ENCODE data around the gene KCNT1.

KCNT1 gene

DNA sequence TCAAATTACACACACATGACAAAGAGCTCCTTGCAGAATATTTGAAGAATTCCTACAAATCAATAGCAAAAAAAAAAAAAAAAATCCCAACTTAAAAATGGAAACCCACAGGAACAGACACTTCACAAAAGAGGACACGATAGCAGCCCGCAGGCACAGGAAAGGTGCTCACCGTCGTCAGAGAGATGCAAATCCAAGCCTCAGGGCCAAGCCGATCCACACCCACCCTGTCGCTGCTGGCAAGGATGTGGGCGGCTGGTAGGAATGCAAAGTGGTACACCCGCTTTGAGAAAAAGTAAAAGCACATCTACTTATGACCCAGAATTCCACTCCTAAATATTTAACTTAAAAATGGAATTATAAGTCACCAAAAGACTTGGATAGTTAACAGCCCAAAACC, 28.0 kb upstream of the KCNT1 start:
- no peak for DNase-seq

DNA sequence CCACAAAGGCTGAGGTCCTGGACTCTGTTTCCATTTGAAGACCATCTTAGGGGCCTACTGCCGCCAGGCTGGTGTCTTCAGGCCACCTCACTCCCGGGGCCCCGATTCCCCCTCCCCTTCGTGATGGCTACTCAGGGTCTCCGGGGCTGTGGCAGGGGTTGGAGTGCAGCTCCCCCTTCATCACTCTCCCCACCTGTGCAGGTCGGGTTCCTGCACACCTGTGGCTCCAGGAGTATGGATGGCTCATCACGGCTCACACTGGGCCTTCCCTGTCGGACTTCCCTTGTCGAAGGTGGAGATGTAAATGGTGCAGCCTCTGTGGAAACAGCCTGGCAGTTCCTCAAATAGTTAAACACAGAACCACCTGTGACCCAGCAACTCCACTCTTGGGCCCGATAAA, 27.0 kb upstream of the KCNT1 start:
- no peak for DNase-seq

DNA sequence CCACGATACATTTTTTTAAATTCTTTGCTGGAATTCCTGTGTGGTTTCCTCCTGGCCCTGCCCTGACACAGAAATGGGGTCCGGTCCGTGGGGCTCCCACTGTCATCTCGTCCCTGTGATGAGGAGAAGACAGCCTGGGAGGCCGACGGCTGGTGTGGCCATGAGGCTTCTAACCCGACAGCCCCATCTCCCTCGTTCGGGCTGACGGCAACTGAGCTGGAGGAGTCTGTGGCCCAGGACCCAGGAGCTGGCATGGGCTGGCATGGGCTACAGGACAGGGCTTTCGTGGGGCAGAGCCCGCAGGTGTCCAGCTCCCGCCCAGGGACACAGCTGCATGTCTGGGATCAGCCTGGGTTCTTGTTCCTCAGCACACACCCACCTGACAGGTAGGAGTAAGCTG, 25.1 kb upstream of the KCNT1 start:
- no peak for DNase-seq

DNA sequence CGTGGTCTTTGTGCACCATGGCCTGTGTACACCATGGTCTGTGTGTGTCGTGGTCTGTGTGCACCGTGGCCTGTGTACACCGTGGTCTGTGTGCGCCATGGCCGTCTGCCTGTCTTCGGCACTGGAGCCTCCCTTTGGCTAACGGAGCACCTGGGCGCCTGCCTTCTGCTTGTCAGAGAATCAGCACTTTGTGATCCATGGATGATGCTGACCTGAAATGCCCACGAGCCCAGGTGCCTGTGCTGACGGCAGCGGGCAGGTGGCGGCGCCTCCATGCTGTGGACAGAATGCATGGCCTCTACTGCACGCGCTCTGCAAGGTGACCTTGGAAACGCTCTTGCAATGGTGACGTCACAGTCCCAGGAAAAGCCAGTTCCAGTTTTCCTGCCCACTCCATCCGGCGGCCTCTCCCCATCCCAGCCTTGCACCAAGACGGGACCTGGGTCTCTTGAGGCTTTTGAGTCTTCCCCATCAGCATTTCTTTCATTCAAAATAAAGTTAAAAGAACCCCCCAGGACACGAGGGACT, 24.3 kb upstream of the KCNT1 start:
- DNase-seq = no peak

DNA sequence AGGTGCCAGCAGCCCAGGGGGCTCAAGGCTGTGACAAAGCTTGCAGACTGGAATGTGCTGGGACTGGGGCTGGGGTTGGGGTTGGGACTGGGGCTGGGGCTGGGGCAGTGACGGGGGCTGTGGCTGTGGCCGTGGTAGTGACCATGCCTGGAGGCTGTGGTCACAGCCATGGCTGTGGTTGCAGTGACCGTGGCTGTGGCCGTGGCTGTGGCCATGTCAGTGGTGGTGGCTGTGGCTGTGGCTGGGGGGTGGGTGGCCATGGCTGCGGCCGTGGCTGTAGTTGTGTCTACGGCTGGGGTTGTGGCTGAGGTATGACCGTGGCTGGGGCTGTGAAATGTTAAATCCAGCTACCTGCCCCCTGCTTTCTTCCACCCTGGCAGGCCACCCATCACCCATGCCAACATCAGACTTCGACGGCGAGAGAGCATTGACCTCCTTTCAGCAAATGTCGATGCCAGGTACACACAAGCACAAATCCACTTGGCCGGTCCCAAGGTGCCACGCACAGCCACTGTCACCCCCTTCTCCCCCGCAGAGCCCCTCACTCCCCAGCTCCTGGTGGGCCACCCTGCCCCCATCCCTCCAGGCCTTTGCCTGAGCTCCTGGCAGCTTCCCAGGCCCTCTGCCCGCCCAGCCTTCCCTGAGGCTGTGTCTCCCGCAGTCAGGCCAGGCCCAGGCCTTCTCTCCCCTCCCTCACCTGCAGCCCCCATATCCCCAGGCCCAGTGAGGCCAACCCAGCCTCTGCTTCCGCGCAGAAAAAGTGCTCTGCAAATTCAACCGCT, 23.6 kb upstream of the KCNT1 start:
- no peak for DNase-seq

DNA sequence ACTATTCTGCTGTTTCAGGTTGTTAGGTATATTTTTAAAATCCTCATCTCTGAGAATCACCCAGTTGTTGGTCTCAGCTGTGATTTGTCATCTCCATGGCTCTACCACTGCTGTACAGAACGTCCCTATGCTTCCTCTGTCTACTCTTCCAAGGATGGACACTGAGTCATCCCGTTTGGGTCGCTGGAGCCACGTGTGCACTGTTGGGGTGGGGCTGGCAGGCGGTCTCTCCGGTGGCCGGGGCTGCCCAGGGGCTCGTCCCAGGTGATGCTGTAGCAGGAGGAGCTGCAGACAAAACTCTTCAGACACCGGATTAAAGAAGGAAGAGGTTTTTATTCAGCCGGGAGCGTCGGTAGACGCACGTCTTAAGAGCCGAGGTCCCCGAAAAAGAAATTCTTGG, 21.9 kb upstream of the KCNT1 start:
- no peak for DNase-seq

DNA sequence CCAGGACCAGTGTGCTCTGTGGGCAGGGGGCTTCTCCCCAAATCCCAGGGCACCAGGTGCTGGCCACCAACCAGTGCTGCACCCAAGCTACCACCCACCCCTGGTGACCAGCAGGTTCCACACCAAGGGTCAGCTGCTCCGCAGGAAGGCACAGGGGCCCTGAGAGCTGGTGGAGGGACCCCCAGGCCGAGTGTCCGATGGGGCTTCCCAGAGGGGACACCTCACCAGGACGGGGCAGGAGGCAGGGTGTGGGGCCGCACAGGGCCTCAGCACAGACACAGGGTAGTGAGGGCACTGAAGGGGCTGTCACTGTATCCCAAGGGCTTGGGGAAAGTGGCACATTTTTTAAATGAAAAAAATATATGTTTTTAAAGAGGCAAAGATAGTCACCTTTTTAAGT, 20.8 kb upstream of the KCNT1 start:
- DNase-seq = no peak

DNA sequence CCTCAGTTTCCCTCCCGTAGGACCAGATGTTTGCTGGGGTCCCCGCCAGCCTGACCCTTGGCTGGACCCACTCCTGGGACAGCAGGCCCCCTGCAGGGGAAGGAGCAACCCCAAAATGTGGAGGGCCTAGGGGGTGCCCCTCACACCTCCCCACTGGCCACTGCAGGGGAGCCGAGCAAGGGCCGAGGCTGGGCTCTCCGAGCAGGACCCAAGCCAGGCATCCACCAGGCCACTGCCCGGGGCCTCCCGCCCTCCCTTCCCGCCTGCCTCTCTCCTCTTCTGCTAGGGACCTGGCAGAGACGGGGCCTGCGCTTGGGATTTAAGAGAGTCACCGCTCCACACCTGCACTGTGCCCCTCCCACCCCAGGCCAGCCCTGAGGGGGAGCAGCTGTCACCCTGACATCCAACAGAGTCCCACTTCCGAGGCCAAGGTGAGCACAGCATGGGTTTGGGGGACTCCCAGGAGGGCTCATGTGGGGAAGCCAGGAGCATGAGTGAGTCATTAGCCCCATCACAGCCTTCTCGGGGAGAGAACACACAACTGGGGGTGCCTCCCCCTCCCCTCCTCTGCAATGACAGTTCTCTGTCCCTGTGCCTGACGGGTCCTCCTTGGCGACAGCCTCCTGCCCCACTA, 18.5 kb upstream of the KCNT1 start:
- DNase-seq = no peak

DNA sequence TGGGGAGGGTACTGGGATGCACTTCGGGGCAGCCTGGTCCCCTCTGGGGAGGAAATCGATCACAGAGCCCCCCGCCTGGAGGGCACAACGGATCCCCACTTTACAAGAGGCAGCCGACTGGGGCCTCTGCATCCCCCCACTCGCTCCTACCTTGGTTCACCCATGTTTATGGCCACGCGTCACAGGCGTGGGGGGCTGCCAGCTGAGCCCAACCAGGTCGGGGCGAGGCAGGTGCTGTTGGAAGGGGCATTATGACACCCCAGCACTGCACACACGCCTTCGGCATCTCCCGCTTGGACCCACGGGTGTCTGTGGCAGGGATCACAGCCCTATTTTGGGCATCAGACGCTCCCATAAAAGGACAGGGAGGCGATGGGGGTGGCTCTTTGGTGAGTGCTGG, 17.3 kb upstream of the KCNT1 start:
- no peak for DNase-seq

DNA sequence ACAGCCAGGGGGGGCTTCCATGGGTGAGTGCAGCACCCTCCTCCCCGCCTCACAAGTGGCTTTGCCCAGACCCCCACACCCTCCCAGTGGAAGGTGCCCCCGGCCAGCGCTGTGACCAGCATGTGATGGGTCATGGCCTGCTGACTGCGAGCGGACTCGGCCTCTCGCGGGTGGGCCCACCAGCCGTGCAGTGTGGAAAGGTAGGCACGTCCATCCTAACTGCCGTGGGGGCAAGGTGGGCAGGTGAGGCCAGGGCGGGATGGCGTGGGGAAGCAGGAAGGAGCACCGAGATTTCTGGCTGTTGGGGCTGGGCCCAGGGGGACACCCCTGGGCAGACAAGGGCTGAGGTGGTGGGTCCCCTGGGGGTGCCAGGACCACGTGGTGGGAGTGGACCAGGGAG, 14.8 kb upstream of the KCNT1 start:
- DNase-seq = no peak

DNA sequence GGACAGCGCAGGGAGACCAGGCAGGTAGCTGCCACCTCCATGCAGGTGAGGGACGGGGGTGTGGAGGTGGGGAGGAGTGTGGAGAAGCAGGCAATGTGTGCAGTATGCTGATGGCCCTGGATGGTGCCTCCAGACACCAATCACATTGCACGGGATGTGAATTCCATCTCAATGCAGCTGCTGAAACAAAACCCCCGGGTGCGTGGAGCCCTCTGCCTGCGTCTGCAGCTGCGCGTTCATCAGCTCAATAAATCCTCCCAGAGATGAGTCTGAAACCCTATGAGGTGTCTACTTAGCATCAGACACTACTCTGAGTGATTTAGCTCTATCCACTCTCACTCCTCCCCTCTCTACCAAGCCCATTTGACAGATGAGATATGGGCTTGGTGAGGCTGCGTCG, 13.0 kb upstream of the KCNT1 start:
- no peak for DNase-seq

DNA sequence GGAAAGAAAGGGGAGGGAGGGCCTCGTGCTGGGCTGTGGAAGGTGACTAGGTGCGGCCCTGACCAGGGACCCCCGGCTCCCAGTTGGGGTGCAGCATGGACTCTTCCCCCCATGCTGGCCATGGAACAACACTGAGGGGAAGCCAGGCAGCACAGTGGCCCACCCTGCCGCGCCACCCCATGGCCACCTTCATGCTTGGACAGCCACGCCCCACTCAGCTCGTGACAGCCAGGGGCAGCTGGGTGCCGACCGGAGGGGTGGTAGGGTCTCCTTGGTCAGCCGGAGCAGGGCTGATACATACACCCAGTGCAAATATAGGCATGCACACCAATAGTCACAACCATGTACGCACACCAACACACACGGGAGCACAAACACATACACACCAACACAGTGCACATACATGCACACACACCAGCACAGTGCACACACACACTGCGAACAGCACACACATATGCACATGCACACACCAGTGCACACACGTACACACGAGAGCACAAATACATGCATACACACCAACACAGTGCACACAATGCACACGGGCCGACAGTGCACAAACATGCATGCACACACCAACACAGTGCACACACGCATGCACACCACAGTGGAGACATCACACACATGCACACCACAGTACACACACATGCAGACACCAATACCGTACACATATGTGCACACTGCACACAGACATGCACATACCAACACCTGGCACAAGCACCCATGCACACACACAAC, 11.0 kb upstream of the KCNT1 start:
- DNase-seq = no peak

DNA sequence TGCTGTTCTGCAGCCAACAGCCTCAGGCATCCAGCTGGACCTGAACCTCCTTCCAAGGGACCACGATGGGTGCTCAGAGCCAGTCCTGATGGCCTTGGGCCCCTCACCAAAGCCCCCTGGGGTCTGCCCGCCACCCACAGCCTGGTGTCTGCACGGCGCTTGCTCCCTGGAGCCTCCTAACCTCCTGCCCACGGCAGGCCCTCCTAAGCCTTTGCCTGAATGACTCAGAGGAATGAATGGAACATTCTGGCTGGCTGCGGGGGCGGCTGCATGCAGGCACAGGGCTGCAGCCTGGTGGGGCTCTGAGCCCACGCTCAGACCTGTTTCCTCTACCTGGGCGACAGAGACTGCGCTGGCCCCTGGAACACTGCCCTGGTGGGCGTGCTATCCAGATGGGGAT, 9.6 kb upstream of the KCNT1 start:
- DNase-seq = no peak

DNA sequence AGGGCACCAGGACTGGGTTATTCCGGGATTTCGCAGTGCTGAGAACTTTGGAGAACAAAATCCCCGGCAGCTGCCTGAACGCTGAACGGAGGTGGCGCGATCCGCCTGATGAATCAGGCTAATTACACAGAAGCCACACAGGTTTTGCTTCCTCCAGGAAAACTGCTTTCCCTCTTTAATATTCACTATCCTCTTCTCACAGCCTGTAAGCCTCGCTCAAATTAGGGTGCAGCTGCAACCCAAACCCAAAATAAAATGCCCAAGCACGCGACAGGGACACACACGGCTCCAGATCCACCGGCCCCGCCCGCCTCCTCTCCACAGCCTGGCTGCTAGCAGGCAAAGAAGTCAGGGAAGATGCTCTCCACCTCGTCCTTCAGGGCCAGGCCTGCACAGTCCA, 8.7 kb upstream of the KCNT1 start:
- no peak for DNase-seq

DNA sequence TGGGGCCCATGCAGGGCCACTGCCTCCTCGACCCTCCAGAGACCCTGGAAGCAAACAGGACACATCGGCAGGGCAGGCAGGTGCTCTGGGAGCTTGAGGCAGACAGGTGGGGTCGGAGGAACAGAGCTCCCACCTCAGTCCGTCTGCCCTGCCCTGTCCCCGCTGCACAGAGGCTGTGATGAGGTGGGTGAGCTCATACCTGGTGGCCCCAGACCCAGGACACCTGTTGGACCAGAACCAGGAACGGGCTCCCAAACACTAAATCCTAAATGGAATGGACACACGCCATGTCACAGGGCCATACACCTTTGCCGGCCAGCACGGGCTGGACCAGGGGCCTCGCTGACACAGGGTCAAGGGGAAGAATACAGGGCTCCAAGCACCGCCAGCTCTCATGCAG, 8.2 kb upstream of the KCNT1 start:
- DNase-seq = no peak

DNA sequence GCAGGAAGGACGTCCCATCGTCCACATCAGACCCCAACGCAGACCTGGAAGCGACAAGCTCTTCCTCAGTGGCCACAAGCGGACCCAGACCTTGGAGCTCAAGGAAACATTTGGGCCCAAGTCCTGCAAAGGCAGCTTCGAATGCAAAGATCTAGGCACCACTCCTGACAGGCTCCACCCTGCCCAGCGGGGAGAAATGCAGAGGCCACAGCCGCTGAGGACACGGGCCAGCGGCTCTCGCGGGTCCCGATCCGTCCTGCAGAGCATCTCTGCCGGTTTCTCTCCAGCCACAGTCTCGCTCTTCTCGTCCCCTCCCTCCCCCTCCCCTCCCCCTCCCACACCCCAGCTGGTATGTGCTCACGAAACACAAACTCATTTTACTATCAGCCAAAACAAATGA, 7.6 kb upstream of the KCNT1 start:
- no peak for DNase-seq

DNA sequence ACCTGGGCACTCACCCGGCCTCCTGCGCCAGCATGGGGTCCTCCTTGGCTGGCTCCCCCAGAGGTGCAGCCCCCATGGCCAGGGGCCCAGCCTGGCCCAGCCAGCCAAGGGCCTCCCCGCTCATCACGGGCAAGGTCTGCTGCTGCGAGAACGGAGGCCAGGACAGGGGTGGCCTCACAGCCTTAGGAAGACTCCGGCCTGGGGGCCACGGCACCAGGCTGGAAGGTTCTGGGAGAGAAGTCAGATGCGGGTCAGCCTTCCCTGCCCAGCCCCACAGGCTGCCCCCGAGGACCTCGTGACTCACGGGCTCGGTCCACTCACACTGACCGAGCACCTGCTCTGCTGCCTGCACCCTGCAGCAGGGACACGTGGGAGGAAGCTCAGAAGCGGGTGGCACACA, 6.9 kb upstream of the KCNT1 start:
- DNase-seq = no peak

DNA sequence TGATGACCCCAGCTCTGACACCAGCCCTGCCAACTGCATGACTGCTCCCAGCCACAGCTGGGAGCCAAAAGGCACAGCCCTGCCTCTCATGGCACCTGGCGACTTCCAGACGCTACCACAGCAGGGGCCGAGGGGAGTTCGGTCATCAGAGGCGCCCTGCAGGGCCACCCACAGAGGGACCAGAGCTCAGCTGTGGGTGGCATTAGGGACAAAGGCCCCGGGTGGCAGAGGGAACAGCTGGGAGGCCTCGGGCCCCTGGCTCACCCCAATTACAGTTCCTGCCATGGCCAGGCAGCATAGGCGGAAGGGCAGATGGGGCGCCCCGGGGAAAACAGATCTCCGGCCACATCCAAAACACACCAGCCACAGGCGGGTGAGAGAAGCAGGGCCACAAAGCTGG, 6.3 kb upstream of the KCNT1 start:
- DNase-seq = no peak

DNA sequence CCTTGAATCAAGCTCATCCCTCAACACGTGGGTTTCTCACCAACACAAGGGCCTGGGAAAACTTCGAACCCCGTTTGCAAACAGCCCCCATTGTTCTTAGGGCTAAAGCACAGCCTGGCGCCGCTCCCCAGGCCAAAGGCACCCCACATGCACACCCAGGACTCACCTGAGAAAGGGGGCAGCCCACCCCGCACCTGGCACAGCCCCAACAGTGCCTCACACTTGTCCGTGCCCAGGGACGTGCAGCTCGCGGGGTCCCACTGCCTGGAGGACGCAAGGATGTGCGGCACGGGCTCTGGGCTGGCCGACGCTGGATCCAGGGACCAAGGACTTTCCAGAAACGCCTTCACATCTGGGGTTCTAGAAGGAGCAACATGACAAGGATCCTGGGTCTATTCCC, 5.5 kb upstream of the KCNT1 start:
- DNase-seq = no peak

DNA sequence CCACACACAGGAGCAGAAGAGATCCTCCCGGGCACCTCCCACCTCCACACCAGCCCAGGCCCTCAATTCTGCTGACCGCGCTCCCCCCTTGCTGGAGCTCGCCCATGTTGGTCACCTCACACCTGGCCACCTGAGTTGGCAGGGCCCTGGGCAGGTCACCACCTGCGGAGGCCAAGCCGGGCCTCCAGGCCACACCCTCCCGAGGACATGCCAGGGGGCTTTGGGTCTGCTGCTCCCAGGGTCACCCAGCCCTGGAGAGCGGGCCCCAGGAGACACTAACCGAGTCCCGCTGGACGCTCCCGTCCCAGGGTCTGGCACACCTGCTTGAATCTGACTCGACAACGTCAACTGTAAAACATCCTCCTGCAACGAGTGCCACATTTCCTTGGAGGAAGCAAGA, 4.8 kb upstream of the KCNT1 start:
- DNase-seq = no peak

DNA sequence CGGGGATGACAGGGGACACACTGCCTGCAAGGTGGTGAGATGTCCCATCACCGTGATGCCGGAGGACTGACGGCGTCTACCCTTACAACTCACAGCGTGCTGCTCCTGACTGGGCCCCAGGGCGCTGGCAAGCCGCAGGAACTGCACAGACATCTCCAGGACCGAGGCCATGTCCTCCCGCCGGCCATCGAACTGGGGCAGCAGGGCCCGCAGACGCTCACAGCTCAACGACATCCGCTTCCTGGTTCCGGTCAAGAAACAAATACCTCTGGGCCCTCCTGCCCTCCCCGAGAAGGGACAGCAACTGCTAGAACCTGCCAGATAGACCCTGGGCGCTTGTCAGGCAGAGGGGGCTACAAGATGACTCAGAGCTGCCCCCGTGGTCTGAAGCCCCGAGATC, 3.7 kb upstream of the KCNT1 start:
- DNase-seq = no peak

DNA sequence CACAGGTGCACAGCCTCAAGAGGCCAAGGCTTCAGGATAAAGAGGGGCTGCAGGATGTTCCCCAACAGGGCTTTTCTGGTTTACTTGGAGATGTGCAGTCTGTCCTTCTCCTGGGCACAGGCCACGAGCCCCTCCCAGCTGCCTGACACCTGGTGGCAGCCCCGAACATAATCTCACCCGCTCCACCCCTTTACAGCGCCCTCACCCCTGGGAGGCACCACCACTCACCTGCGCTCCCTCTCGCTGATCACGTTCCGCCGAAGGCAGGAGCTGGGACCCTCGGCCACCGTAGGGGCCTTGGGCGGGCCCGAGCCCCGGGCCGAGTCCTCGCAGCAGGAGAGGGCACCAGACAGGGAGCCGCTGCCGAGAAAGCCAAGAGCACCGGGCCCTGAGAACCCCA, 3.2 kb upstream of the KCNT1 start:
- no peak for DNase-seq

DNA sequence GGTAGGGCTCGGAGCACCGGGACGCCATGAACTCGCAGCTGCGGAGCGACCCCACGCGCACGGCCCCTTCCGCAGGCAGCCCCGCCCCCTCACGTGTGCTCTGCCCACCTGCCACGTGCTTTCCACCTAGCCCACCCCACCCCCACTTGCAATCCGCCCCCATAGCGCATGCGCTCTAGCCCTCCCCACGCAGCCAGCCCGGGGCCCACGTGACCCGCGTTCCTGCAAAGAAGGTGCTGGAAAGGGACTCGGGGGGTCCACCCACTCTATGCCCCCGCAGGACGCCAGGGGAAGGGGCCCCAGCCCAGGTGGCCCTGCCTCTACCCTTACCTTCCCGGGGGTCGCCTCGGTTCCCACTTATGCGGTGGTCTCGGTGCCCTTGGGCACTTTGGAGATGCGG, 2.5 kb upstream of the KCNT1 start, which contains the start of gene SOHLH1:
Gene SOHLH1 (minus strand): TSS at position 42 of the 400 bp plus-strand sequence. CDS start 14 bp downstream, at position 28.
- DNase-seq = no peak

DNA sequence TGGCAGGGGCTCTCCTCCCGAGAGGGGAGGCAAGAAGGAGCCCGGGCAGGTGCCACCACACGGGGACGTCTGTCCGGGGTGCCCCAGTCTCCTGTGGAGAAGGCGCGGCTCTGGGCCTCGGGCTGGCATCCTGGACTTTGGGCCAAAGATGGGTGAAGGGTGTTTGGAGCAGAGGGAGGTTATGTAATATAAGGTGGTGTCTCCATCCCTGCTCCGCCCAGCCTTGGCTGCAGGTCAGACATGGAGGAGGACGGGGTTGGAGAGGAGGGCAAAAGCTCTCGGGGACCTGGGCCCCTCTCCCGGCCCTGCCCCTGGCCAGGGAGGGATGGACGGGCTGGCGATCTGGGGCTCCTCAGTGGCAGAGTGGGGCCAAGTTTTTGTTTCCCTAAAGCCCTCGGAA, 1.5 kb upstream of the KCNT1 start:
- DNase-seq = no peak

All from right hindlimb (tissue), 1 donor.